K562 (cell line): ENCODE measurements around the gene DLST. TPM values are rescaled to one million over a fixed set of nuclear protein-coding genes. Genes with fewer than 3 reads are reported as not detected.
A peak's percentile ranks its signal among the peaks of the same experiment; 100 is the strongest.

Source experiments
- ATF6 ChIP-seq: sonication (generic); formaldehyde crosslinking; IDR thresholded peaks from 2 replicates; pipeline ENCODE4 v1.4.0; 2020; ENCODE audit warnings: mild to moderate bottlenecking, missing genetic modification reagents
- MTA2 ChIP-seq: fragments of 450-650 bp; IDR thresholded peaks from 2 replicates; pipeline ENCODE4 v1.6.1; 2016; ENCODE audit warnings: low read depth
- PHF8 ChIP-seq: fragments of 200-600 bp; sonication (generic); IDR thresholded peaks from 2 replicates; pipeline ENCODE4 v1.6.1; 2012; ENCODE audit warnings: mixed run types, mild to moderate bottlenecking, inconsistent platforms, low read length, moderate library complexity, borderline replicate concordance
- polyA plus RNA-seq, 8 experiments: library from polyadenylated mRNA; depleted of rRNA in 4 of 8; stranded (reverse) in 5 of 8; unstranded in 3 of 8; fragments of >200 nt; fragmentation: Nextera tagmentation in 2 of 8; fragmentation: Illumina TruSeq in 1 of 8; extraction: Ambion mirVana in 2 of 8; extraction: Trizol in 1 of 8; gene quantifications; 2 replicates each; pipeline versions ENCODE4 v1.2.1 to v1.2.3, GENCODE V29; 2011 to 2014; ENCODE audit warnings: inconsistent platforms in 1 of 8, missing spikeins in 1 of 8
- total RNA-seq, 7 experiments: library from RNA; depleted of rRNA in 6 of 7; stranded (reverse); fragments of >200 nt in 6 of 7; fragmentation: Illumina TruSeq in 2 of 7; extraction: Trizol in 2 of 7; gene quantifications; 2 replicates each; pipeline versions ENCODE4 v1.2.1 to v1.2.3, GENCODE V29; 2011 to 2021; ENCODE audit warnings: low replicate concordance in 1 of 7
- TF ChIP-seq, protein P1 (sequence below): sonication (generic); formaldehyde crosslinking; IDR thresholded peaks from 2 replicates; pipeline ENCODE4 v1.8.1; 2023; ENCODE audit warnings: missing genetic modification reagents, mild to moderate bottlenecking, borderline replicate concordance

Gene DLST
- total and polyA plus RNA-seq, 9 of the 15 experiments (the other 6 are each of a cell fraction or from before 2014, with no cell fraction given), result 3.0 to 73.7 (median 45.4) TPM

- TF ChIP-seq, protein P1, sequence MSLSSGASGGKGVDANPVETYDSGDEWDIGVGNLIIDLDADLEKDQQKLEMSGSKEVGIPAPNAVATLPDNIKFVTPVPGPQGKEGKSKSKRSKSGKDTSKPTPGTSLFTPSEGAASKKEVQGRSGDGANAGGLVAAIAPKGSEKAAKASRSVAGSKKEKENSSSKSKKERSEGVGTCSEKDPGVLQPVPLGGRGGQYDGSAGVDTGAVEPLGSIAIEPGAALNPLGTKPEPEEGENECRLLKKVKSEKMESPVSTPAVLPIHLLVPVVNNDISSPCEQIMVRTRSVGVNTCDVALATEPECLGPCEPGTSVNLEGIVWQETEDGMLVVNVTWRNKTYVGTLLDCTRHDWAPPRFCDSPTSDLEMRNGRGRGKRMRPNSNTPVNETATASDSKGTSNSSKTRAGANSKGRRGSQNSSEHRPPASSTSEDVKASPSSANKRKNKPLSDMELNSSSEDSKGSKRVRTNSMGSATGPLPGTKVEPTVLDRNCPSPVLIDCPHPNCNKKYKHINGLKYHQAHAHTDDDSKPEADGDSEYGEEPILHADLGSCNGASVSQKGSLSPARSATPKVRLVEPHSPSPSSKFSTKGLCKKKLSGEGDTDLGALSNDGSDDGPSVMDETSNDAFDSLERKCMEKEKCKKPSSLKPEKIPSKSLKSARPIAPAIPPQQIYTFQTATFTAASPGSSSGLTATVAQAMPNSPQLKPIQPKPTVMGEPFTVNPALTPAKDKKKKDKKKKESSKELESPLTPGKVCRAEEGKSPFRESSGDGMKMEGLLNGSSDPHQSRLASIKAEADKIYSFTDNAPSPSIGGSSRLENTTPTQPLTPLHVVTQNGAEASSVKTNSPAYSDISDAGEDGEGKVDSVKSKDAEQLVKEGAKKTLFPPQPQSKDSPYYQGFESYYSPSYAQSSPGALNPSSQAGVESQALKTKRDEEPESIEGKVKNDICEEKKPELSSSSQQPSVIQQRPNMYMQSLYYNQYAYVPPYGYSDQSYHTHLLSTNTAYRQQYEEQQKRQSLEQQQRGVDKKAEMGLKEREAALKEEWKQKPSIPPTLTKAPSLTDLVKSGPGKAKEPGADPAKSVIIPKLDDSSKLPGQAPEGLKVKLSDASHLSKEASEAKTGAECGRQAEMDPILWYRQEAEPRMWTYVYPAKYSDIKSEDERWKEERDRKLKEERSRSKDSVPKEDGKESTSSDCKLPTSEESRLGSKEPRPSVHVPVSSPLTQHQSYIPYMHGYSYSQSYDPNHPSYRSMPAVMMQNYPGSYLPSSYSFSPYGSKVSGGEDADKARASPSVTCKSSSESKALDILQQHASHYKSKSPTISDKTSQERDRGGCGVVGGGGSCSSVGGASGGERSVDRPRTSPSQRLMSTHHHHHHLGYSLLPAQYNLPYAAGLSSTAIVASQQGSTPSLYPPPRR (CRISPR knock-in tag), result no peak
- TF ChIP-seq MTA2, result no peak
- peak; percentile 69; the same call in 1 of the 2 replicates for TF ChIP-seq PHF8
- no peak for TF ChIP-seq ATF6
Measured at GRCh38 chr14:74922752-74923401, 41.2 kb downstream of the DLST start, which contains the start of gene RPS6KL1 (continued).
